GM03348 (cell line): ENCODE measurements around the gene NTRK3.

Experiments
- DNase-seq: peaks from one replicate; pipeline ENCODE4 v3.0.0; 2012; ENCODE audit warnings: low spot score

Gene NTRK3

DNA sequence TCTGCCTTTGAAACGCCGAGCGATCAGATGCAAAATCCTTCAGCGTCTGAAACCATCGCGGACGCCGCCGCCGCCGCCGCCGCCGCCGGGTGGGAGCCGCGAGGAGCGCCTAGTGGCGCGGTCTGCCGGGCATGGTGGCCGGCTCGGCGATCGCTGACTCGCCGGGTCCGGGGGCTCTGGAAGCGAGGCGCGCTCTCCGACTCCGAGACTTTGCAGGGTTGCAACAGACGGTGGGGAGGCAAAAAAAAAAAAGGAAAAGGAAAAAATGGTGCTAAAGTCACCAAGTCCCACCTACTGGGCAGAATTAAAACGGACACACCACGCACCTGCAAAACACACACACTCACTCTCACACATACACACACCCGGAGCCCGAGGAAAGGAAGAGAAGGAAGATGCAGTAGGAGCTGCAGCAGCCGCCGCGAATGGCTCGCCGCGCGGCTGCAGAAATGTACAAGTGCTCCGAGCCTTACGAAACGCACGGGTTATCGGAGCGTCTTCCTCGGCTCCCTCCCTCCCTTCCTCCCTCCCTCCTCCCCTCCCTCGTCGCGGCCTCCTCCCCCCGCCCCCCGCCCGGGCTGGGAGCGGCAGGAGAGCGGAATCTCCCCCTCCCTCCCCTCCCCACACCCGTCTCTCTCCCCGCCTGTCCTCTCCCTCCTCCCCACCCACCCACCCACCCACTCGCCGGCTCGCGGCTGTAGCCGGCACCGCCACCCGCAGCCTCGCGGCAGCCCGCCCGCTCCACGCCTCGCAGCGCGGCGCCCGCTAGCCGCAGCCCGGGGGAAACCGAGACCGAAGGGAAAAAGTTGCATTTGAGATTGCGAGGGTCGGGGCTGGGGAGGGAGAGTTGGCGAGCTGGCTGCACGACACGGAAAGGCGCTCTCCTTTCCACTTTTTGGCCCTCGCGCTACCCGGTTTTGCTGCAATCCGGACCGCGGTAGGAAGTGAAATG is at the start of gene NTRK3:
Gene NTRK3, minus strand, starts transcription at position 461 of the 952 bp plus-strand sequence. CDS start 586 bp downstream, outside the sequence.
- peak; percentile 47 for DNase-seq

DNA sequence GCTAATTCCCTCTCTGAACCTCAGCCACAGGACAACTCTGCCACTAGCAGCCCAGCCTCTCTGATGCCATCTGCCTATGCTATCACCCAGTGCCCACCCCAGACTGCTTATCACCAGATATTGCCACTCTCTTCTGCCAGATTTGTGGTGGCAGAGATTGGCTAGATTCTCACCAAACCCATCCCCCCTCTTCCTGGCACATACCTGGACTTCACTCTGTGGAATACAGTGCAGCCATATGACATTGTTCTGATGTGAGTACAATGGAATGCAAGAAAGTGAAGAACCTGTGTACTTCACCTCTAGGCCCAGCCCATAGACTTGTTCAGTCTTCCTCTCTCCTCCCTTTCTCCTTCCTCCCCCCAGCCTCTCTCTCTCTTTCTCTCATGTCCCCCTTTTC is 46.9 kb upstream of the NTRK3 start:
- DNase-seq = no peak

DNA sequence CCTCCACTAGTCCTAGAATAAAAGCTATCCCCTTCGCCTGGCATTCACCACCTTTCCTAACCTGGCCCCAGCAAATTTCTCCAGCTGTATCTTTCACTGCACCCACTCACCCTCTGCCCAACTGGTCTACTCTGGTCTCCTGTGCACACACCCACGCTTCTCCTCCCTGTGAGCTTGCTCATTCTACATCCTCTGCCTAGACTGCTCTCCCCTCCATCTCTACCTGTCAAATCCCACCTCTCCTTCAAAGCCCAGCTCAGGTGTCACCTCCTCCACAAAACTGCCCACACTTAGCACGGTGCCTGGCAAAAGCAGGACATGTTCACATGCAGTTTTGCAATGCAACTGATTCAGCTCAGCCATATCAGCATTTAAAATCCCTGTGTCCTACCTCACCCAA is 45.8 kb upstream of the NTRK3 start:
- DNase-seq = no peak

DNA sequence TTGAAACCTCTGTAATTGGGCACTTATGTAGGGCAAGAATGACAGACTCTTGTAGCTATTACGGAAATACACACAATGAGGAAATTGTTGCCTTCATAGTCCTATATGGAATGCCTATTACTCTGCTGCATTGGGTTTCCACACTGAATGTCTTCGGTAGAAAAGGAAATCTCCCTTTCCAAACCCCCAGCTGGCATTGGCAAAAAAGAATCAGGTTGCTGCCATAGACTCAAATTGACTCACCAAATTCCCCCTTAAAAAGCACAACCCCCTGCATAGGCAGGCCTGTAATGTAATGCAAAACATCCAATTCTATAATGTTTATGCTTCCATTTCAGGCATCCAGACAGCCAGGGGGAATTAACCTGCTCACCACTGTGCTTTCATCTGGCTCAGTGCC is 44.8 kb upstream of the NTRK3 start:
- DNase-seq = no peak

DNA sequence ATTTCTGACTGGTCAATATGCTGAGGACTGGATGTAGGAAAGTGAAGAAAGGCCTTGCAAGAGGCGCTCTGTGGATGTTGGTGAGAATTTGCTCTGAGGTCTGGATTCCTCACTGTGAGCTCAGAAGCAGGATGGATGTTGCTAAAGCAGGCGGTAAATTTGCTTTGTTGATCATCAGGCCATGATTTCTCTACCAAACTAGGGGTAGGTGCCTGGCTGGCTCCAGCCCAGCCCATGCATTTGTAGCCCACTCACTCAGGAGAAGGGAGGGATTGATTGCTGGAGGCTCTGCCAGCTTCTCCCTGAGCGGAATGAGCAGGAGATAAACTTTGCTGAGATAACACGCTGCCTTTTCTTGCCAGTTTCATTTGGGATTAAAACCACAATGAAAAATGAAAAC is 44.3 kb upstream of the NTRK3 start:
- no peak for DNase-seq

DNA sequence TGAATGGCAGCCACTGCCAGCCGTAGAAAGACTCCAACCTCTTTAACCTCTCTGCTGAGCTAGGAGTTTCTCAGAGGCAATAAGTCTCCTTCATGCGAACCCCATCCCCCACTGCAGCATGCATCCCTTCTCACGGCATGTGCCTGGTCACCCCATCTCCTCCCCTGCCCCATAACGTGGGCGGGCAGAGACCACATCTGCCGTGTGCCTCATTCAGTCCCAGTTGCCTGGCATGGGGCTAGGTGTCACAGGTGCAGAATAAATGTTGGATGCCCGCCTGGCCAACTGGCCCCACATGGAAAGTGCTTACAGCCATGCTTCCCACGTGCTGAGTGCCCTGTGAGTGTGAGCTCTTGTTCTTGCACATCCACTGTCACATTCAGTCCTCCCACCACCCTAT is 43.5 kb upstream of the NTRK3 start:
- DNase-seq = no peak

DNA sequence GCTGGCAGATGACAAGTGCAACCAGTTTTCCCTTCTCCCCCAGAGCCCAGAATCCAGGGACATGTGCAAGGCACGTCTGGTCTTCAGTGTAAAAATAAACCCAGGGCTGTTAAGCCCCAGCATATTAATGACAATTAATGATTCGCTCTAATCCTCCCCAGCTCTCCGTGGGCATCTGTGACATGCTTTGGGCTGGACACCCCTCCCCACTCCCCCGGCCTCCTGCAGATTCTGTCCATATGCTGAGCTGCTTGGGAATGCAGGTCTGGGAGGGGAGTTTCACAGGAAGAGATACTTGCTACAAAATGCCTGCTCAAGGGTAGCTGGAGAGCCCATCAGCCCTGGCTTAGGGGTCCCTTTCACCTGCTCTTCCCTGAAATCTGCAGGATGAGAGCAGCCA is 43.0 kb upstream of the NTRK3 start:
- DNase-seq = no peak

DNA sequence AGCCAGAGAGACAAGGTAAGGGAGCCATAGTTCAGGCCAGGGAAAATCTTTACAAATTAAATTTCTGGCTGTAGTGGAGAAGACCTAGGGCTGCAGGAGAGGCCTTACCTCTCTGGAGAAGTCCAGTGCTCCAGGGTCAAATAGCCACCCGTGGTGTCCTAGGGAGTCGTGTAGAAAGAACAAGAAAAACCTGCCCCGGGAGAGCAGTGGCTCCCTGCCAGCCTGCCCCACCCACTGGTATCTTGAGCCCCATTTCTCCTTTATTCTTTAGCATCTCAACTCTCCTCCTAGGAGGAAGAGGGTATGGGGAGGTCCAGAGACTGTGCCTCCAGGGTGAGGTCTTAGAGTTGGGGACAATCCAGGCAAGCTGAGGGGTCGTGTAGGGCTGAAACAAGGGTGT is 32.1 kb upstream of the NTRK3 start:
- no peak for DNase-seq

DNA sequence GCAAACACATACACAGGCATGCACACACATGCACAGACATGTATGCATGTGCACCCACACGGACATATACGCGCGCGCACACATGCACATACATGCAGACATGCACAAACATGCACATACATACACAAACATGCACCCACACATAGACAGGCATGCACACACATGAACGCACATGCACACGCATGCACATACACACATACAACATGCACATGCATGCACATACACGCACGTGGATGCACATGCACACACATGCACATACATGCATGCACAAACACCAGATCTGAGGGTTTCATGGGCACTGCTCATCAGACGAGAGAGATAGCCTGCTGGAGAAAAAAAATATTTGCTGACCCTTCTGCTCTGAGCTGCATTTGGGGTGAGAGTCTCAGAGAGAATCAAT is 31.7 kb upstream of the NTRK3 start:
- DNase-seq = no peak

DNA sequence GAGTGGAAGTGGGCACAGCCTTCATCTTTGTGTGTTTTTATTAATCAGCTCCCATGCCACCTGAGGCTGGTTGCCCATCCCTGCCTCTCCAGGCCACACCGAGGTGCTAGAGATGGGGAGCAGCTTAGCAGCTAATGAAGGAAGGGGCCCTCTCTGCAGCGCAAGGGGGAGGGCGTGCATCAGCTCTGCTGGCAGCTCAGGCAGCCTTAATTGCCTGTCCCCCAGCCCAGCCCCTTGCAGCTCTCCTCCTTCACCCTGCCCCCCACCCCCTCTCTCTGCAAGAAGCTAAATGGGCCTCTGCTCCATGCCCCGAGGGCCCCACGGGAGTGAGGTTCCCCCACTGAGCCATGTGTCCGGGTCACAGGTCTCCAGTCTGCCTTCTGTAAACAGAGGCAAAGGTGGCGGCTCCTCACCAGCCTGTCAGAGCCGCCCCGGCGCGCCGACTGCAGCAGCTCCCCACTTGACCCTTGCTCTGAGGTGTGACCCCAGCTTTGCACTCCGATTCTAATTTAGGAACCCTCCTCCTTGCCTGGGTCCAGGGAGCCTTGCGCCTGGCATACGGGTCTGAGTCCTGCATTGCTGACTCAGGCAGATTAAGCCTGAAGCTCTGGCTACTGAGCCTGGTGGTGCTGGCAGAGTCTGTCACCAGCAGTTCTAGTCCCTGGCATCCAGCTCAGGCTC is 27.9 kb upstream of the NTRK3 start:
- no peak for DNase-seq

DNA sequence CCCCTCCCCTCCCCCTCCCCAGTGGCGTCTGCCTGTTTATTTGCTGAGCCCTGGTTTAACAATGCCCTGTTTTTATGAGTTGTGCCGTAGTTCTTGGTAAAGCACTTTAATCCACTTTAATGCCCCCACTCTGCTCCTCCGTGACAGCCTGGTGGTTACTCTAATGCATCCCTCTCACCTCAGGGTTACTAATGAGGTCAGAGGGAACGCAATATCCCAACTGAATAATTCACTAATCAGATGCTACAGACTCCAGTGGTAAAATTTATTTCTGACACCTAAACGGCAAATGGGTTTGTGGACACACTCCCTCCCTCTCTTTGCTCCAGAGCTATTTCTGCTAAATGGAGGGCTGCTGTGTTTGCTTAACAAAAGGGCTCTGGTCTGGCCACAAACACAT is 26.1 kb upstream of the NTRK3 start:
- no peak for DNase-seq

DNA sequence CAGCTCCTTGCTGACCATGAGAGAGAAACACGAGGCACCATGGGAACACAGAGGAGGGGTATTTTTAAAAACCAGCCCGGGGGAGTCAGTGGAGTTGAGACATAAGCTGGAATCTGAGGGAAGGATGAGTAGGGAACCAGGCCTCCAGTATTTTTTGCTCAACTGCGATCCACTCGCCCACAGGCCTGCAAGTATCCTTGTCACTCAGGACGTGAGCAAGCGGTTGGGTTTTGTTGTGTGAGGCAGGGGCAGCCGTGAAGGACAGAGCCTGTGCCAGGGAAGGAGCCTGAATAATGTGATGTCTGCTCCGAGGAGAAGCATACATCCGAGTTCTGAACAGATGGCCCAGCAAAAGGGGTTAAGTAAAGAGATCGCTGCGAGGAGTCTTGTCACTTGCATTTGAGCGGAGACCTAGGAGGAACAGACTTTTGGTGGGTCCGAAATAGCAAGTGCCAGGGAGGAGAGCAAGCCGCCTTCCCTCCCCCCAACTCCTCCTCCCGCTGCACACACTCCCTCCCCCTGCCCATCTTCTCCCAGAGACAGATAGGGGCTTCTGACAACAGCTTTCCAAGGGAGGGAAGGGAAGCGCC is 20.4 kb upstream of the NTRK3 start:
- DNase-seq = no peak

DNA sequence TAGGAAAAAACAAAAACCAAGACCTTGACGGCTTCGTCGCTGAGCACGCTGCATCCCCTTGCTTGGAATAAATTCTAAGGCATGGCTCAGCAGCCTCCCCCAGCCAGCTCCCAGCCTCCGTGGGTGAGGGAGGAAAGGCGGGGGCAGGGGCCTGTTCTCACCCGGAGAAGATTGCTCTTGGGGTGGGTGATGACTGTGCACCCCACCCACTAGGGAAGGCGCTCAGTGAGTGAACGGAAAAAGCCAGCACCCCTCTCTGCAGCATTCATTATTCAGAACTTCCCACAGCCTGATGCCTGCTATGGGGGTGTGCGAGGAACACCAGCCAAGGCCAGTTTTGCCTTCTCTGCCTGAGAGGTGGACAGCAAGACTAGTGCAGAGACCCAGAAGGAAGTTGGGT is 19.3 kb upstream of the NTRK3 start:
- DNase-seq = no peak

DNA sequence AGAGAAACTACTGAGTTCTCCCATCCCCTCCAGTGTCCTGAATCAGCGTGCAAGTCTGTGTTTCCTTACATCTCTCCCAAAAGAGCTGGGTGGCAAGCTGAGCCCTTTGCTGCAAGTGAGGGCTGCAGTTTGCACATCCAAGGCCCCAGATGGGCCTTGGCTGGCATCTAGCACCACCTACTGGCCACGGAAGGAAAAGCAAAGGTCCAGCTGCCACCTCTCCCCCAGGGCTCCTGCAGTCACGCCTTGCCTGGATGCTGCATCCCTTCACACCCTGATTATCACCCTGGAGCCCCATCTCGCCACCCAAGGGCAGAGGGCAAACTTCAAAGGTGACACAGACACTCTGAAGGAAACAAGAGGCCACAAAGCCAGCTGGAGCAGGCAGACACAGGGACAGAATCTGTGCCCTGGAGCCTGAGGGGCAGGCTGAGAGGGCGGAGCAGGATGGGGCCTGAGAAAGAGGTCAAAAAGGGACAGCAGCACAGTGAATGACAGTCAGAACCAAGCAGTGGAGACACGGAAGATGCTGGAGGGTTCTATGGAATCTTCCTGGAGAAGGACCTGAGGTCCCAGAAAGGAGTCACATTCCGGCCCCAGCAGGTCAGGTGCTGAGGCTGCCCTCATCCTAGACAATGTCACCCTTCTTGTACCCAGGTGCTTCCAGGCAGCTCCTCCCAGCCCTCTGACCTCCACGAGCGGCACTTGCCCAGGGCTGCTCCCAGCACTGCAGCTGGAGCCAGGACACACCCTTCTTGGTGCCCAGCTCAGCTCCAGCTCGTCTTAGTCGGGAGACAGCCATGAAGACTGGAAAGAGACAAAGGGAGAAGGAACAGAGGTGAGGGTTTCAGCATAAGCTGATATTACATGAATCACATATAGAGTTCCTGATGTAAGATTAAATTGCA is 18.3 kb upstream of the NTRK3 start:
- peak; percentile 94 for DNase-seq

DNA sequence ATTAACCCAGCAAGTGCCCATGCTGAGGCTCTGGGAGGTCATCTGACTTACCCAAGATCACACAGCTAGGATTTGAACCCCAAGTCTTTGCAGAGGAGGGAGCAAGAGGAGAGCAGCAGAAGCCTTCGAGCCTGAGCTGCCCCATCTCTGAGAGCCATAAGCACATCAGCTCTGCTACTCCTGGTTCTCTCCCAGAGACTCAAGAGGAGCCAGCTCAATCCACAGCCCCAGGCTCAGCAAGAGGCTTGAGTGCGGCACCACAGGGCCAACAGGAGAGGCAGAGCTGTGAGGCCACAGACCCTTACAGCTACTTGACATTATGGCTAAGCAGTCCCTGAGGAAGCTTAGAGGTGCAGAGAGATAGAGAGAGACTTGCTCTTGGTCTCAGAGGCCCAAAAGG is 15.9 kb upstream of the NTRK3 start:
- DNase-seq = no peak

DNA sequence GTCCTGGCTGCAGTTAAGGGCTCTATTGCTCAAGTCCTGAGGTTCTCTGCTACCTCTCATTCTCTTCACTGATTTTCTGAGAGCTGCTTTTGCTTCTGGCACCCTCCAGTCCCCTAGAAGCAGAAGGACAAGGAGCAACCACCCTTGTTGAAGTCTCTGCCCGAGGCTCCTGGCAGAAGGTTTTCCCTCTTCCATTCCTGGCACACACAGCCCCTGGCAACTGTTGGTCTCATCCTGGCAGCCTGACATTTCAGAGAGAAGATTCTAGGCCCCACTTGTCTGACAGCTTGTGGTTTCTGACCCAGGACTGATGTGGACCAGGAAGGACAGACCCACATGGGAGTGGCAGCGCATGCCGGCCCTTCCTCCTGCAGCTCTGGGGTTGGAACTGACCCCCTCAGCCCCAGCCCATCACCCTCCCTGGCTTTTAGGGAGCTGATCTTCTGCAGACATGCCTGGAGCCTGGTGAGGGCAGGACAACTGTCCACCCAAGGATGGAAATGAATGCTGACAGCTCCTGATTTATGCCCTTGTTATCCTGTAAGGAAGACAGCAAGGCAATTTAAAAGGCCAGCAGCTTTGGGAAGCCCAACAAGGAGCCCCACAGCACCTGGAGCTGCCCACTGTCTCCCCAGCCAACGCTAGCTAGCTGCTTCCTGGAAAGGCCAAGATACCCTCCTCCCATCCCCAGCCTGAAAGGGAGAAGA is 13.0 kb upstream of the NTRK3 start:
- no peak for DNase-seq

DNA sequence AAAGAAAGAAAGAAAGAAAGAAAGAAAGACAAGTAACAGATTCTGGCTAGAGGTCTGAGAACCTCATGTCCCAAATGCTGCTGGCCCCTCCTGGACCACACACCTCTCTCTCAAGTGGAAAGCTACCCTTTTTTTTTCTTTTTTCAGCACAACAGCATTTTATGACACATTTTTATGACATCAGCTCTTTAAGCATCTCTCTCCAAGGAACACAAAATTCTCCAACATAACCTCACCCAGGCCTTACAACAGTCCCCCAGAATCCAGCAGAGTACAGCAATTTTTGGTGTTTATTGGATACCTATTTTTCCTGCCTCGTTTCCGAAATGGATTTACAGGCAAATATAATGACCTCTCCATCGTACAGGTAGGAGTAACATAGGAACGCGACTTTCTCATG is 11.2 kb upstream of the NTRK3 start:
- no peak for DNase-seq

DNA sequence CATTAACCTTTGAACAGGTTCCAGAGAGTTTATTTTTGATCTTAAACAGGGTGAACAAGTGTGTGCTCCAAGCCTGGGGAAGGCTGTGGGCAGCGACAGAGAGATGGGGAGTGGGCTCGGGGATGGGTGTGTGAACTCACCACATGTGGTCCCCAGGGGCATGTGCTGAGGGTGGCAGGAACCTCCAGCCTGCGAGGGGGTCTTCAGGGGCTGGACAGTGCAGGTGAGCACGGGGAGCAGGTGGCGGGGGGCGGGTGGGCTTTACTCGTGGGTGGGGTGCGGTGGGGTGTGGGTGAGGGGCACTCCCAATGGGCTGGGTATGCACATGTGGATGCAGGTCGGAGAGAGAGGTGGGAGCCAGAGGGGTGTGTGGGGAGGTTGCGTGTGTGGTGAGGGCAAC is 9.6 kb upstream of the NTRK3 start:
- DNase-seq = no peak

DNA sequence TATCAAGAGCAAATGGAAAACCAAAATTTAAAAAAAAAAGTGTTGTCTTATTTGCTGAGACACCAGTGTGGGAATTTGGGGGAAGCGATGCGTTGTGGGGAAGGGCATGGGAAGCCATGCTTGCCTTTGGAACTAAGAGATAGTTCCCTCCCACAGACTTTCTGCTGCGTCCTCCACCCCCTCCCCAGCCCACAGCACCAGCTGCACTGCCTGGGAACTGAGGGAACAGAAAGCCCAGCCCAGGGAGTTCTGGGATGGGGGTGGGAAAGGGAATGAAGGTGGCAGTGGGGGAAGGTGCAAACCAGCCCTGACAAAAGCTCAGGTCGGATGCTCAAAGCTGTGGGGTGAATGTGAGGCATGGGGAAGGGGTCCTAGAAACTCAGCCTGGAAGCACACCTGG is 8.1 kb upstream of the NTRK3 start:
- no peak for DNase-seq

DNA sequence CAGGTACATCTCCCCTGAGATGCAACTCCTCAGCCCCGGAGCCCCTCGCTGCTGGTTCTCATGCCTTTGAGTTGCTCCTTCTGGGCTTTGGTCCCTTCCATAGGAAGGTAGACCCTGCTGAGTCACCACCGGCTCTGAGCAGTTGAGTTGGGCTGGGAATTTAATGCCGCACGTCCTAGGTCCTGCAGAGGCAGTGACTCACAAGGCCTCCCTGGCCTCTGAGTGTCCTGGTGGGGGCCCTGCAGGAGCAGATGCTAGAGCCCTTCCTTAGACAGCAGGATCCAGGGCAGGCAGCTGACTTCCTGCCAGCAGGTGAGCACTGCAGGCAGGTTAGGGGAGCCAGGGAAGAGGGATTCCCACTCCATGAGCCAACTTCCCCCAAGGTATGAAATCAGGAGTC is 5.5 kb upstream of the NTRK3 start:
- DNase-seq = no peak

DNA sequence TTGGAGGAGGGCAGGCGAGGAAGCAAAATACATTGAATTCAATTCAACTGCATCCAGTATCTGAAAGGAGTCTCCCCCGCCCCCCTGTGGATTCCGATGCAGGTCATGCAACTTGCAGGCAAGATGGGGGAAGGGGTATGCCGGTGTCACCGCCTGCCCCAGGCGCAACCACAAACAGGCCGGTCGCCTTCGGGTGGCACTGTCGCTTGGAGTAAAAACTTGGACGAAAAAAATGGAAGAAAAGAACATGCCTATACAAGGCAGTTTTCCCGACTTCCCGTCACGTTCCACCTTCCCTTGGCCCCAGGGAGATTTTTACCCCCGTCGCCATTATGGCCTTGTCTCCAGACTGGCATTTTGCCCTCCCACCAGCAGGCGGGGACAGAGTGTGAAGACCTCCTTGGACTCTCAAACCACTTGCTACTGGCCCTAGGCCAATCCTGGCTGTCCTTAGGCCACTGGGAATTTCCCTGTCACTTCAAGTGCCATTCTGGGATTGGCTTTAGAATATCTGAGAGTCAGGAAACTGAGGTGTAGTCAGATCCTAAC is 1.6 kb upstream of the NTRK3 start:
- DNase-seq = no peak
